Measurements from ENCODE around the gene WWTR1. TPM values are rescaled to one million over a fixed set of nuclear protein-coding genes. Genes with fewer than 3 reads are reported as not detected.

Gene WWTR1
- total and polyA plus RNA-seq, 2 of the 4 experiments (the other 2 are of a cell fraction): 38.9 to 65.3 TPM

GRCh38 chr3:149581248-149581647, 76.6 kb downstream of the WWTR1 start:
- no peak for TF ChIP-seq CHD1 (IDR thresholded peaks at IDR 0.05; ENCODE audit: low read depth, low read length)
- TF ChIP-seq USF2 (IDR thresholded peaks at IDR 0.05; ENCODE audit: low read depth, low read length): no peak
- TF ChIP-seq NFE2L2 (IDR thresholded peaks at IDR 0.05; ENCODE audit: low read depth, low read length): no peak
- TF ChIP-seq CEBPB (IDR thresholded peaks at IDR 0.05; ENCODE audit: low read depth, low read length): no peak
- no peak for TF ChIP-seq MAFK (IDR thresholded peaks at IDR 0.05; ENCODE audit: low read depth, low read length)
- no peak for TF ChIP-seq BHLHE40 (IDR thresholded peaks at IDR 0.05; ENCODE audit: low read depth, low read length)
- TF ChIP-seq RCOR1 (IDR thresholded peaks at IDR 0.05; ENCODE audit: insufficient replicate concordance, low read length): no peak
- TF ChIP-seq FOS (IDR thresholded peaks at IDR 0.05; ENCODE audit: low read depth, low read length): no peak
- no peak for TF ChIP-seq CTCF (conservative IDR thresholded peaks at IDR 0.05; ENCODE audit: low read depth, low read length)
- no peak for TF ChIP-seq RFX5 (IDR thresholded peaks at IDR 0.05; ENCODE audit: low read depth, low read length)
- TF ChIP-seq POLR2A (IDR thresholded peaks at IDR 0.05; ENCODE audit: low read depth, low read length): no peak
- TF ChIP-seq ELK1 (IDR thresholded peaks at IDR 0.05; ENCODE audit: borderline replicate concordance, low read depth, low read length): no peak
- no peak for TF ChIP-seq SMC3 (IDR thresholded peaks at IDR 0.05; ENCODE audit: low read depth, low read length)
- dilution Hi-C loops (cut with HindIII; ENCODE audit: low sequenced_read_pairs, unreplicated experiment) (no loop called here), intact Hi-C loops (cut with micrococcal nuclease) (no loop called here), in situ Hi-C loops (cut with MboI; ENCODE audit: low sequenced_read_pairs) (no loop called here)
- H3K79me1 ChIP-seq (ENCODE audit: low read depth in 1 of 2, low read length in 2 of 2): peaks cover 18 to 79% of the 10 kb centered on the region in 2 experiments
- CTCF ChIA-PET: interaction anchor here (0.5 to 0.6 kb wide), 2 partner anchors 34 to 124 kb away, joined by 3 to 4 read pairs; no protein-coding TSS in a partner anchor
- H3K4me2 ChIP-seq (ENCODE audit: low read depth, low read length): peak overlapping the region; percentile 58; the same call in 1 of the 2 replicates
- H4K91ac ChIP-seq (ENCODE audit: insufficient read depth, low read depth, low read length): no peak overlapping the region
- H2AK5ac ChIP-seq (ENCODE audit: low read depth, low read length): no peak overlapping the region
- POLR2A ChIA-PET (ENCODE audit: unreplicated experiment): no interaction called here
- H3K23ac ChIP-seq (ENCODE audit: low read depth, low read length): no peak overlapping the region
- no CpG with 5 or more reads among the region's 2 CpGs for WGBS, 2 experiments (ENCODE audit: extremely low coverage in 2 of 2, insufficient read length in 1 of 2)
- no peak overlapping the region for H3K14ac ChIP-seq (replicated peaks; ENCODE audit: low read depth, low read length)
- H3K36me3 ChIP-seq (ENCODE audit: control insufficient read depth, insufficient read depth, low read length): no peaks in the 10 kb centered on the region
- peak overlapping the region; percentile 40; the same call in 1 of the 2 replicates for H3K56ac ChIP-seq (ENCODE audit: extremely low read depth, insufficient read depth, low read length)
- DNase-seq (no peak), ATAC-seq (ENCODE audit: low read depth) (peak; percentile 12)
- no peak overlapping the region; the same call in 2 of the 3 replicates for H2BK15ac ChIP-seq (ENCODE audit: low read depth, low read length)
- peaks cover 19% of the 10 kb centered on the region for H3K4me1 ChIP-seq (ENCODE audit: control insufficient read depth, insufficient read depth, low read length)
- H3K9me1 ChIP-seq (ENCODE audit: insufficient read depth, low read length): peaks cover 17% of the 10 kb centered on the region
- no peak overlapping the region for H3K18ac ChIP-seq (ENCODE audit: low read depth, low read length)
- no peak overlapping the region for H4K5ac ChIP-seq (ENCODE audit: low read depth, low read length)
- no peak overlapping the region for H3K9ac ChIP-seq (ENCODE audit: low read depth, low read length)
- no peaks in the 10 kb centered on the region for H3K27me3 ChIP-seq (ENCODE audit: control insufficient read depth, insufficient read depth, low read length)
- H3K4ac ChIP-seq (ENCODE audit: low read depth, low read length): no peak overlapping the region
- BruUV-seq (replicated peaks): no TSS peak
- no peak overlapping the region; a peak in 1 of 4 replicates for H4K8ac ChIP-seq (ENCODE audit: low read depth in 2 of 2, low read length in 2 of 2)
- H2AK9ac ChIP-seq (replicated peaks; ENCODE audit: low read depth, low read length, poor library complexity): no peak overlapping the region
- H4K20me1 ChIP-seq (ENCODE audit: insufficient read depth, low read length): peaks cover 15% of the 10 kb centered on the region
- no peak overlapping the region for H2BK120ac ChIP-seq (ENCODE audit: low read depth, low read length)
- H3K9me3 ChIP-seq (ENCODE audit: control insufficient read depth, insufficient read depth, low read length): no peaks in the 10 kb centered on the region
- peak overlapping the region; percentile 37 for H2BK5ac ChIP-seq (ENCODE audit: low read depth, low read length, poor library complexity, severe bottlenecking)
- H2BK20ac ChIP-seq (ENCODE audit: low read depth, low read length): no peak overlapping the region; the same call in 1 of the 2 replicates
- H3K4me3 ChIP-seq (ENCODE audit: insufficient read depth, low read depth, low read length): no peak overlapping the region
- H3K27ac ChIP-seq (ENCODE audit: insufficient read depth, low read length): no peak overlapping the region
- no peak overlapping the region for H2AFZ ChIP-seq (replicated peaks; ENCODE audit: low read length, poor library complexity)

All from IMR-90 (cell line).